ENCODE results near the gene ZNF536. TPM values are rescaled to one million over a fixed set of nuclear protein-coding genes. Genes with fewer than 3 reads are reported as not detected.

ZNF536 gene
- polyA plus RNA-seq, 1 of the 3 experiments (the other 2 are of a cell fraction), result 0.41 TPM

- no peaks in the 10 kb centered on the region for H4K20me1 ChIP-seq (ENCODE audit: insufficient read depth)
- no peaks in the 10 kb centered on the region for H3K27me3 ChIP-seq (ENCODE audit: insufficient read depth)
- CTCF ChIA-PET, result no interaction called here
- H3K36me3 ChIP-seq (replicated peaks in 1 of 2; ENCODE audit: control insufficient read depth in 1 of 2, insufficient read depth in 2 of 2, low read length in 1 of 2), result no peaks in the 10 kb centered on the region
- no peaks in the 10 kb centered on the region for H3K79me2 ChIP-seq (ENCODE audit: insufficient read depth)
- H3K9me3 ChIP-seq, result no peaks in the 10 kb centered on the region; the same call in 1 of the 2 replicates
- no peaks in the 10 kb centered on the region for H3F3A ChIP-seq (replicated peaks; ENCODE audit: insufficient read depth)
- H3K27ac ChIP-seq (ENCODE audit: low read depth in 2 of 2, low read length in 1 of 2), result no peak overlapping the region
- no peak overlapping the region for H3K4me3 ChIP-seq (ENCODE audit: low read depth in 2 of 2, low read length in 1 of 2)
- H3K4me2 ChIP-seq, result no peak overlapping the region
- no peaks in the 10 kb centered on the region; a peak in 1 of 4 replicates for H3K4me1 ChIP-seq (ENCODE audit: control insufficient read depth in 1 of 2, insufficient read depth in 2 of 2, low read depth in 1 of 2, low read length in 1 of 2)
- H2AFZ ChIP-seq (ENCODE audit: low read depth), result no peak overlapping the region
- 37% methylated on average over 10 of the region's 10 CpGs for WGBS (ENCODE audit: low lambda C conversion rate)
- DNase-seq, result no peak
- H3K9ac ChIP-seq, result no peak overlapping the region
- TF ChIP-seq ZBTB33 (IDR thresholded peaks at IDR 0.05; ENCODE audit: borderline replicate concordance, low read depth) (no peak), FOSL2 (IDR thresholded peaks at IDR 0.05; ENCODE audit: borderline replicate concordance, low read depth) (no peak), EZH2phosphoT487 (IDR thresholded peaks at IDR 0.05; ENCODE audit: borderline replicate concordance, low read depth) (no peak)
- POLR2A ChIA-PET, result no interaction called here
- H3K9me2 ChIP-seq, result no peaks in the 10 kb centered on the region
These were observed 39.5 kb upstream of the ZNF536 start for GRCh38 chr19:30332445-30333234.

DNA sequence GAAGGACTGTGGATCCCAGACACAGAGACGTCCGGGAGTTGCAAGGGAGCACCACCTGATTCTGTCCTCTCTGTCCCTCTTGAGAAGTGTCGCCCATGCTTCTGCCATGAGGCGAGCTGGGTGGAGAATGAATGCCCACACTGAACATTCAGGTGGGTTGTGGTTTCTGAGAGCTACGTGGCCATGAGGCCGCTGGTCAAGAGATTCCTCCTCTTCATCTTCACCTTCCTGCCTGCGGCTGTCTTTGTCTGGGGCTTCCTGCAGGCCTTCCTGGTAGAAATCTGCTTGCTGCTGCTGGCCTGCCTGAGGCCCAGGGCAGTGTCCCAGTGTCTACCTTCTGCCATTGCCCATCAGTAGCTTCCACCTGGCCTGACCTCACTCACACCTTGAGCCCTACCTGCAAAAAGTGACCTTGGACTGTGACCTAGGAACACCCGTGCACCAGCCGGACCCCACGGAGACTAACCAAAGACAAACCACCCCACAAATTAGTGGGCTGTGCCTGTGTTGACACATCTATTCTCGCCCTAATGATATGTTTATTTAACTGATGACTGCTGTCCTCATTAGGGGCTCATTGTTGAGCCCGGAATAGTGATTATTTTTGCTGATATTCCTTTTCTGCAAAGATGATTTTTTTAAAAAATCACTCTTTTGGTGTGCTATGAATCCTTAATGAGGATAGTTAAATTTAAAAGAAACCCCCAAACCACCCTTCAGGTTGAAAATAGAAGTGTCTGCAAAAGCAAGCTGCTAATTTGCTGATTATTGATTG is 38.7 kb upstream of the ZNF536 start:
- CTCF ChIA-PET, result no interaction called here
- no peaks in the 10 kb centered on the region; the same call in 1 of the 2 replicates for H3K9me3 ChIP-seq
- H3K9ac ChIP-seq, result no peak overlapping the region
- no peak overlapping the region for H2AFZ ChIP-seq (ENCODE audit: low read depth)
- POLR2A ChIA-PET, result no interaction called here
- H3K9me2 ChIP-seq, result no peaks in the 10 kb centered on the region
- WGBS (ENCODE audit: low lambda C conversion rate), result 34% methylated on average over 11 of the region's 12 CpGs
- no peaks in the 10 kb centered on the region for H3K79me2 ChIP-seq (ENCODE audit: insufficient read depth)
- no peak overlapping the region for H3K4me2 ChIP-seq
- H3K27me3 ChIP-seq (ENCODE audit: insufficient read depth), result no peaks in the 10 kb centered on the region
- H3F3A ChIP-seq (replicated peaks; ENCODE audit: insufficient read depth), result no peaks in the 10 kb centered on the region
- no peaks in the 10 kb centered on the region for H3K36me3 ChIP-seq (replicated peaks in 1 of 2; ENCODE audit: control insufficient read depth in 1 of 2, insufficient read depth in 2 of 2, low read length in 1 of 2)
- no peak for DNase-seq
- no peak for TF ChIP-seq USF2 (IDR thresholded peaks at IDR 0.05; ENCODE audit: borderline replicate concordance, low read depth, low read length)
- TF ChIP-seq MXI1 (IDR thresholded peaks at IDR 0.05; ENCODE audit: low read depth, low read length), result no peak
- no peak for TF ChIP-seq JUND (IDR thresholded peaks at IDR 0.05)
- TF ChIP-seq, protein P1, sequence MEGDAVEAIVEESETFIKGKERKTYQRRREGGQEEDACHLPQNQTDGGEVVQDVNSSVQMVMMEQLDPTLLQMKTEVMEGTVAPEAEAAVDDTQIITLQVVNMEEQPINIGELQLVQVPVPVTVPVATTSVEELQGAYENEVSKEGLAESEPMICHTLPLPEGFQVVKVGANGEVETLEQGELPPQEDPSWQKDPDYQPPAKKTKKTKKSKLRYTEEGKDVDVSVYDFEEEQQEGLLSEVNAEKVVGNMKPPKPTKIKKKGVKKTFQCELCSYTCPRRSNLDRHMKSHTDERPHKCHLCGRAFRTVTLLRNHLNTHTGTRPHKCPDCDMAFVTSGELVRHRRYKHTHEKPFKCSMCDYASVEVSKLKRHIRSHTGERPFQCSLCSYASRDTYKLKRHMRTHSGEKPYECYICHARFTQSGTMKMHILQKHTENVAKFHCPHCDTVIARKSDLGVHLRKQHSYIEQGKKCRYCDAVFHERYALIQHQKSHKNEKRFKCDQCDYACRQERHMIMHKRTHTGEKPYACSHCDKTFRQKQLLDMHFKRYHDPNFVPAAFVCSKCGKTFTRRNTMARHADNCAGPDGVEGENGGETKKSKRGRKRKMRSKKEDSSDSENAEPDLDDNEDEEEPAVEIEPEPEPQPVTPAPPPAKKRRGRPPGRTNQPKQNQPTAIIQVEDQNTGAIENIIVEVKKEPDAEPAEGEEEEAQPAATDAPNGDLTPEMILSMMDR (IDR thresholded peaks at IDR 0.05), result no peak
- TF ChIP-seq GATA2 (CRISPR knock-in tag; IDR thresholded peaks at IDR 0.05), result no peak
- no peak for TF ChIP-seq FOXM1 (IDR thresholded peaks at IDR 0.05; ENCODE audit: low read depth)
- TF ChIP-seq RAD21 (IDR thresholded peaks at IDR 0.05; ENCODE audit: low read length), result no peak
- TF ChIP-seq YY1 (IDR thresholded peaks at IDR 0.05; ENCODE audit: low read depth), result no peak
- TF ChIP-seq MAX (IDR thresholded peaks at IDR 0.05; ENCODE audit: low read depth), result no peak
- no peak for TF ChIP-seq TCF12 (IDR thresholded peaks at IDR 0.05)
- TF ChIP-seq EP300 (IDR thresholded peaks at IDR 0.05; ENCODE audit: borderline replicate concordance in 1 of 2, low read depth in 1 of 2, low read length in 1 of 2), result no peak
- no peak for TF ChIP-seq SMC3 (IDR thresholded peaks at IDR 0.05; ENCODE audit: low read depth, low read length)
- no peak for TF ChIP-seq TAF1 (IDR thresholded peaks at IDR 0.05; ENCODE audit: borderline replicate concordance, low read depth, low read length)
- no peak for TF ChIP-seq SIN3A (IDR thresholded peaks at IDR 0.05; ENCODE audit: borderline replicate concordance, low read depth, low read length)
- no peak for TF ChIP-seq GABPA (IDR thresholded peaks at IDR 0.05; ENCODE audit: low read depth)
- TF ChIP-seq ELF1 (IDR thresholded peaks at IDR 0.05), result no peak
- H3K27ac ChIP-seq (ENCODE audit: low read depth in 2 of 2, low read length in 1 of 2), result no peak overlapping the region
- no peaks in the 10 kb centered on the region for H4K20me1 ChIP-seq (ENCODE audit: insufficient read depth)
- no peaks in the 10 kb centered on the region; a peak in 1 of 4 replicates for H3K4me1 ChIP-seq (ENCODE audit: control insufficient read depth in 1 of 2, insufficient read depth in 2 of 2, low read depth in 1 of 2, low read length in 1 of 2)
- no peak overlapping the region for H3K4me3 ChIP-seq (ENCODE audit: low read depth in 2 of 2, low read length in 1 of 2)
